Activated naive CD8-positive, alpha-beta T cell treated with anti-CD3 and anti-CD28 coated beads, Interleukin-2, amount 50 U/mL, for 24 hours (primary cell): ENCODE results near the gene LRP2BP.
"Not testable (repeated sequence)": the region's sequence is repeated elsewhere in the genome, so short reads cannot be mapped to it uniquely, and the experiment has no call there.

ENCODE experiments used
- ATAC-seq: fragments of 150-1000 bp; cut with Tn5 transposase; one replicate; pipeline ENCODE4 v1.10.0; 2021
- DNase-seq: peaks from one replicate; pipeline ENCODE4 v3.0.0; 2021
- H3K27ac Mint-ChIP-seq: one replicate; pipeline ENCODE4 v1.8.0; 2021; ENCODE audit warnings: mild to moderate bottlenecking, mixed read lengths
- H3K27me3 Mint-ChIP-seq: one replicate; pipeline ENCODE4 v1.8.0; 2021; ENCODE audit warnings: mixed read lengths
- H3K36me3 Mint-ChIP-seq: one replicate; pipeline ENCODE4 v1.8.0; 2021; ENCODE audit warnings: low read depth, mixed read lengths
- H3K4me1 Mint-ChIP-seq: one replicate; pipeline ENCODE4 v1.8.0; 2021; ENCODE audit warnings: mixed read lengths
- H3K4me3 Mint-ChIP-seq: one replicate; pipeline ENCODE4 v1.8.0; 2021; ENCODE audit warnings: mild to moderate bottlenecking, moderate library complexity, mixed read lengths
- H3K9me3 Mint-ChIP-seq: one replicate; pipeline ENCODE4 v1.8.0; 2021; ENCODE audit warnings: mixed read lengths

Gene LRP2BP

DNA sequence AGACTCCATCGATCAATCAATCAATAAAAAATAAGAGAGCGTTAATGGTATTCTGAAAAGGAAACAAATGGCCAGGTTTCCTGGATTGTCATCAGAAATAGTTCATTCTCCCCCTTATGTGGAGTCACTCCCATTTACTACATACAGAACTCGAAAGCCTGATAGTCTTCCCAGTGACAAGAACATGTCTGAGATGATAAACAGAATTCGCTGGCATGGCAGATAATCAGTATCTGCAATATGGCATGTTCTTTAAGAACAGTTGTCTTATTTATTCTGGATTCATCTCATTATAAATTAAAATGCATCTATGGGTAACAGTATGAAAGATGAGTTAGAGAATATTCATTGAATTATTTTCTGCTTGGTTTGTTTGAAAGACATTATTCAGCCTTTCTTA, 61.4 kb downstream of the LRP2BP start:
- Mint-ChIP-seq H3K27me3 (no peaks in the 10 kb centered on the region), H3K27ac (no peak overlapping the region), H3K4me1 (peaks cover 12% of the 10 kb centered on the region), H3K4me3 (no peak overlapping the region), H3K36me3 (peaks cover 21% of the 10 kb centered on the region), H3K9me3 (no peaks in the 10 kb centered on the region)
- no peak for DNase-seq
- ATAC-seq = no peak

DNA sequence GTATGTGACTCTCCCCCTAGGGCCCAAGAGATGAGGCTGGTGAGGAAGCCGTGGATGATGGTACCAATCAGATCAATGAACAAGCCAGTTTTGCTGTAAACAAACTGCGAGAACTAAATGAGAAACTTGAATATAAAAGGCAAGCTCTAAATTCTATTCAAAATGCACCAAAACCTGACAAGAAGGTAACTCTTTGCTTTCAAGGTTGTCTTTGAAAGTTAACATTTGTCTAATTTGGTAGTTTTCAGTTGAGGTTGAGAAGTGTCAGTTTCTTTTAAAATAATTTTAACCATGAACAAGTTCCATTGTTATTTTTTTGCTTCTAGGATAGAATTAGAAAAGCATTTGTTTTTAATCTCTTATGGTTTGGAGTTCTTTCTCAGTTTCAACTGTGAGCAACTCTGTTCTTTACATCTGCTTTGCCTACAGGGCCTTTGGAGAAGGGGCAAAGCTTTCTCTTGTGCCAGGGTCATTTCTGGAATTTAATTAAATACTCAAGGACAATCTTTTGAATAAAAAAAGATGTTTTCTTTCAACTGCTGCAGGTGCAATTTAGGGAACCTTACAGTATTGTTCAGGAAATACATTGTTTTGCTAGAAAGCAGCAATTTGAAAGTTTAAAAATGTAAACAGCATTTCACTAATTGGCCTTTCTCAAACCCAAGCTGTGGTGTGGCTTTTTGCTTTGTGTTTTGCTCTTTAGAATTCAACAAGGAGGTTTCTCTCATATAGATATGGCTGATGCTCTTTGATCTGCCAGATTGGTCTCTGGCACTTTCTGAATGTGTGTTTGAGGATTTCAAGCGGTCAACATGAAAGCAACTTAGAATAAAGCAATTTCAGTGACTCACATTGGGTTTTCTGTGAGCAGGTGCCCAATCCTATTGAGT, 62.9 kb downstream of the LRP2BP start:
- Mint-ChIP-seq H3K36me3 (peaks cover 18% of the 10 kb centered on the region), H3K27me3 (no peaks in the 10 kb centered on the region), H3K27ac (no peak overlapping the region), H3K4me1 (peaks cover 9% of the 10 kb centered on the region), H3K9me3 (no peaks in the 10 kb centered on the region), H3K4me3 (no peak overlapping the region)
- DNase-seq = no peak
- ATAC-seq = no peak

DNA sequence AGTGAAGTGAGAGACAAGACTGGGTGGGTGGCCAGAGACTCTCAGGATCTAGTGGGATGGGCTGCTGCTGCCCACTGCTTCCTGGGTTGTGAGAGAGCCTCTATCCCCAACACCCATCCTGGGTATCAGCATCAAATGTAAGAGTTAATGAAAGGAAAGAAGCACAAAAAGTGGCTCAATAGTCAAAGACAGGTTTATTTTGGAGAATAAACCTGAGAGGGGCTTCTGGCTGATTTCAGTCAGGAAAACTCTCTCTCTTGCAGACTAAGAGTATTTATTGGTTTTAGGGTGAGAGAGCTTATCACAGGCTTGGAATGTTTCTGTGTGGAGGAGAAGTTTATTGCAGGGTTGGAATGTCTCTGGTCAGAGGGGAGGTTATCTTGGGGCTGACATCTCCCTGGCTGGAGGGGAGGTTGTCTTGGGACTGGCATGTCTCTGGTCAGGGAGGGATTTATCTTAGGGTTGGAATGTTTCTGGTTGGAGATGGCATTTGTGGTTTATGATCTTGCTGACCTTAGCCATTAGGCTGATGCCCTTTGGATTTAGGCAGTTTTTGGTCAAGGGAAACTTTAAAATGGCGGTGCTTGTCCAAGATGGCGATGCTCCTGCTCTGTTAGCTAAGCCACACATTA, 65.7 kb downstream of the LRP2BP start:
- not testable (repeated sequence) for H3K36me3 Mint-ChIP-seq, H3K27ac Mint-ChIP-seq, H3K4me3 Mint-ChIP-seq, H3K4me1 Mint-ChIP-seq, H3K9me3 Mint-ChIP-seq, H3K27me3 Mint-ChIP-seq, DNase-seq, ATAC-seq

DNA sequence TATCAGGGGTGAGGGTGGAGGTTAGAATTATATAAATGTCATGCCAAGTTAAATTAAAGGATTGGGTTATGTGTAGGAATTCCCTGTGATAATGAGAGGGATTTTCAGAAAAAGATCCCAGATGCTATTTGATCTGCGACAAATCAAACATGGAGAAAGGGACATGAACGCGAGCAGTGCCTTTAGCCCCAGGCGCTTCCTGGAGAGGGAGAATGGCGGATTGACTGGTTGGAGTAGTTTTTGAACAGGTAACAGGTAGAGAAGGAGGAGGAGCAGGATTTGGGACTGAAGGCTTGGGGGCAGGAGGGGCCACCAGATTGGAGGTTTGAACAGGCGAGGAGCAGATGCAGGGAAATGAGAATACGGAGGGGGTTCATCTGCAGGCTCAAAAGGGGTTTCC, 67.1 kb downstream of the LRP2BP start:
- Mint-ChIP-seq H3K27me3 (no peaks in the 10 kb centered on the region), H3K36me3 (peaks cover 10% of the 10 kb centered on the region), H3K4me1 (peaks cover 6% of the 10 kb centered on the region), H3K27ac (no peak overlapping the region), H3K4me3 (no peak overlapping the region), H3K9me3 (no peaks in the 10 kb centered on the region)
- ATAC-seq = no peak
- no peak for DNase-seq

DNA sequence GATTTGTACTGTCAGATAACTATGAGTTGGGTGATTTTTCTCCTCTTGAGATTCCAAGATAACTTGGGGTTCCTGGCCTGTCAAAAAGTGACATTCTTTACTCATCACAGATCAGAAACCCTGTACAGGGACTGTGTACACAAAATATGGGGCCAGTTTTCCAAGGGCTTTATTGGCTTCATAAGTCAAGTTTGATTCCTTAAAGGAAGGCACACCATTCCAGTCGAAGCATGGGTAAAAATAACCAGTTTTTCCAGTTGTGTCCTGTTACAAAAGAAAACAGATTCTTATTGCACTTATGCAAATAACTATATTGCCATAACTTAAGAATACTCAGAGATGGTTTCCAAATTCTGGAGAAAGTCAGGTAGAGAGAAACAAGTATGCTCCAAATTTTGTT, 70.0 kb downstream of the LRP2BP start:
- not testable (repeated sequence) for H3K4me1 Mint-ChIP-seq

DNA sequence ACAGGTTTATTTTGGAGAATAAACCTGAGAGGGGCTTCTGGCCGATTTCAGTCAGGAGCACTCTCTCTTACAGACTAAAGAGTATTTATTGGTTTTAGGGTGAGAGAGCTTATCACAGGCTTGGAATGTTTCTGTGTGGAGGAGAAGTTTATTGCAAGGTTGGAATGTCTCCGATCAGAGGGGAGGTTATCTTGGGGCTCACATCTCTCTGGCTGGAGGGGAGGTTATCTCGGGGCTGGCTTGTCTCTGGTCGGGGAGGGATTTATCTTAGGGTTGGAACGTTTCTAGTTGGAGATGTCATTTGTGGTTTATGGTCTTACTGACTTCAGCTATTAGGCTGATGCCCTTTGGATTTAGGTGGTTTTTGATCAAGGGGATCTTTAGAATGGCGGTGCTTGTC, 71.4 kb downstream of the LRP2BP start:
- H3K36me3 Mint-ChIP-seq = peaks cover 20% of the 10 kb centered on the region
- not testable (repeated sequence) for H3K9me3 Mint-ChIP-seq, H3K27ac Mint-ChIP-seq

More for the DNA sequence above, 70.0 kb downstream of the LRP2BP start:
- H3K27ac Mint-ChIP-seq, DNase-seq, H3K9me3 Mint-ChIP-seq, H3K27me3 Mint-ChIP-seq, H3K4me3 Mint-ChIP-seq, ATAC-seq: not testable (repeated sequence)
- H3K36me3 Mint-ChIP-seq = peaks cover 14% of the 10 kb centered on the region

DNA sequence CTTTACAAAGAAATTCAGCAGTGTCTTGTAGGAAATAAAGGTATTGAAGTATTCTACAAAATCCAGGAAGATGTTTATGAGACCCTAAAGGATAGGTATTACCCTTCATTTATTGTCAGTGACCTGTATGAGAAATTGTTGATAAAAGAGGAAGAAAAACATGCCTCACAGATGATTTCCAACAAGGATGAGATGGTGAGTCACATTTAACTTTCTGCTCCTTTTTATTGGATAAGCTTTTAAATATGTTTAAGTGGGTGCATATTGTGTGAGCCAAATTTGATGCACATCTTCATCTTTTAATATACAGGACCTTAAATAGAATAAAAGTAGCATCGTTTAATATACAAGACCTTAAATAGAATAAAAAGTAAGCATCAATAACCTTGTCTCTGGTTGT, 72.1 kb downstream of the LRP2BP start:
- DNase-seq = no peak
- H3K4me3 Mint-ChIP-seq = no peak overlapping the region
- ATAC-seq = no peak
- H3K27ac Mint-ChIP-seq = no peak overlapping the region
- peaks cover 4% of the 10 kb centered on the region for H3K9me3 Mint-ChIP-seq
- peaks cover 3% of the 10 kb centered on the region for H3K4me1 Mint-ChIP-seq
- H3K27me3 Mint-ChIP-seq = no peaks in the 10 kb centered on the region
- H3K36me3 Mint-ChIP-seq = peaks cover 18% of the 10 kb centered on the region

More for the DNA sequence above, 71.4 kb downstream of the LRP2BP start:
- ATAC-seq, DNase-seq, H3K4me3 Mint-ChIP-seq, H3K4me1 Mint-ChIP-seq, H3K27me3 Mint-ChIP-seq: not testable (repeated sequence)

DNA sequence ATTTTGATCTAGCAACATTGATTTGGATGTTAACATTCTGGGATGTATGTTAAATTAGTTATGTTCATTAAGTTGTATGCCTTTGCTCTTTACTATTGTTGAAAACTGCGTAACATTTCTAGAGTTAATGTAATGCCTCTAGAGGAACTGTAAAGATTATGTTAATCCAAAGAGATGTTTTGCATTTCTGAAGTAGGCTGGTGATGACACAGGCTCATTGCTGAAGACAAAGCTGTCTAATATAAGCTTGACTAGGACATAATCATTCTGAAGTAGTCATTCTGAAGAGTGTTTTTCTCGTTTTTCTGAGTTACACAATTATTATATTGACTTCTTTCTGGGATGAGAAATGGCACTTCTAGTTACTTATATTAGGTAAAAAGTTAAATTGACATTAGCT, 72.9 kb downstream of the LRP2BP start:
- DNase-seq (no peak), ATAC-seq (no peak)
- Mint-ChIP-seq H3K36me3 (peaks cover 19% of the 10 kb centered on the region), H3K9me3 (peaks cover 4% of the 10 kb centered on the region), H3K27me3 (no peaks in the 10 kb centered on the region), H3K27ac (no peak overlapping the region), H3K4me3 (no peak overlapping the region), H3K4me1 (peaks cover 7% of the 10 kb centered on the region)

DNA sequence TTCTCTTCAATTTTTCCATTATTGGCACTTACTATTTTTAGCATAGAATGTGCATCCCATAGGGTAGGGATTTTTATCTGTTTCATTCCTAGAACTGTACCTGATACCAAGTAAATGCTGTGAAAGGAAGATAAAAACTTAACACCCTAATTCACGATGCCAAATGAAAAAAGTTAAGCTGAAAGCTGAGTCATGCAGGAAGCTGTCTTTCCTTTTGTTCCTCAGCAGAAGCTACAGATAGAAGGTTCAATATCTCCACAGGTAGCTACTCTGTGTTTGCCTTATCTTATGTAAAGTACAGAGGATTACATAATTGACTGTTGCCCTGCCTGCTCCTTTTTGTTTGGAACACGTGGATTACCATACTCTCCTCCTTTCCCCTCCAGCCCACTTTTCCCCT, 77.0 kb downstream of the LRP2BP start:
- ATAC-seq = no peak

DNA sequence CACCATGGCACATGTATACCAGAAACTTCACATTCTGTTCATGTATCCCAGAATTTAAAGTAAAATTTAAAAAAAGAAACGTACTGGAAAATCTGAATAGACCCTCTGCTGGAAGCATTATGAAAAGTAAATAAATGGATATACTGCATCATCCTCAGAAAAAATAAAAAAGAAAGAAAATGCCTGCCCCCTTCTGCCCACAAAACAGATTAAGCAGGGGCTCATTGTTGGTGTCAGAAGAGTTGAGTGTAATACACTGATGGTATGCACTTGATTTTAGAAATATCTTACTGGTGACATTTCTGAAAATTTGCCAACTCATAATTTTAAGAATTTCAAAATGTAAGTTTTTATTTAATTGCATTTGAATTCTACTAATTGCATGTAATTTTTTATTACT, 77.8 kb downstream of the LRP2BP start:
- H3K4me3 Mint-ChIP-seq = no peak overlapping the region
- DNase-seq = no peak
- no peak for ATAC-seq
- H3K27ac Mint-ChIP-seq = no peak overlapping the region
- H3K27me3 Mint-ChIP-seq = no peaks in the 10 kb centered on the region
- H3K4me1 Mint-ChIP-seq = peaks cover 7% of the 10 kb centered on the region
- peaks cover 4% of the 10 kb centered on the region for H3K9me3 Mint-ChIP-seq
- H3K36me3 Mint-ChIP-seq = peaks cover 48% of the 10 kb centered on the region

More for the DNA sequence above, 77.0 kb downstream of the LRP2BP start:
- peaks cover 4% of the 10 kb centered on the region for H3K9me3 Mint-ChIP-seq
- H3K4me1 Mint-ChIP-seq = peaks cover 7% of the 10 kb centered on the region
- H3K27ac Mint-ChIP-seq = peak overlapping the region; percentile 14
- H3K4me3 Mint-ChIP-seq = no peak overlapping the region
- peaks cover 41% of the 10 kb centered on the region for H3K36me3 Mint-ChIP-seq
- no peaks in the 10 kb centered on the region for H3K27me3 Mint-ChIP-seq
- DNase-seq = no peak

DNA sequence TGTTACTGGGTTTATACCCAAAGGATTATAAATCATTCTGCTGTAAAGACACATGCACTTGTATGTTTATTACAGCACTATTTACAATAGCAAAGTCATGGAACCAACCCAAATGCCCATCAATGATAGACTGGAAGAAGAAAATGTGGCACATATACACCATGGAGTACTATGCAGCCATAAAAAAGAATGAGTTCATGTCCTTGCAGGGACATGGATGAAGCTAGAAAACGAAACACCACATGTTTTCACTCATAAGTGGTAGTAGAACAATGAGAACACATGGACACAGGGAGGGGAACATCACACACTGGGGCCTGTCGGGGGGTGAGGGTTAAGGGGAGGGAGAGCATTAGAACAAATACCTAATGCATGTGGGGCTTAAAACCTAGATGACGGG, 78.3 kb downstream of the LRP2BP start:
- not testable (repeated sequence) for H3K4me1 Mint-ChIP-seq, H3K27ac Mint-ChIP-seq, H3K27me3 Mint-ChIP-seq, DNase-seq, H3K9me3 Mint-ChIP-seq, ATAC-seq, H3K4me3 Mint-ChIP-seq
- peaks cover 51% of the 10 kb centered on the region for H3K36me3 Mint-ChIP-seq
